NCI-H82 treated with DMSO at 0.1 percent for 48 hours (cell line): ENCODE data around the gene WDR73.
"Not testable (repeated sequence)": the region's sequence is repeated elsewhere in the genome, so short reads cannot be mapped to it uniquely, and the experiment has no call there.

Experiments used
- DNase-seq: peaks from one replicate; lab custom pipeline; 2025; ENCODE audit not compliant: unreplicated experiment; lab: John Stamatoyannopoulos, UW

WDR73 gene

DNA sequence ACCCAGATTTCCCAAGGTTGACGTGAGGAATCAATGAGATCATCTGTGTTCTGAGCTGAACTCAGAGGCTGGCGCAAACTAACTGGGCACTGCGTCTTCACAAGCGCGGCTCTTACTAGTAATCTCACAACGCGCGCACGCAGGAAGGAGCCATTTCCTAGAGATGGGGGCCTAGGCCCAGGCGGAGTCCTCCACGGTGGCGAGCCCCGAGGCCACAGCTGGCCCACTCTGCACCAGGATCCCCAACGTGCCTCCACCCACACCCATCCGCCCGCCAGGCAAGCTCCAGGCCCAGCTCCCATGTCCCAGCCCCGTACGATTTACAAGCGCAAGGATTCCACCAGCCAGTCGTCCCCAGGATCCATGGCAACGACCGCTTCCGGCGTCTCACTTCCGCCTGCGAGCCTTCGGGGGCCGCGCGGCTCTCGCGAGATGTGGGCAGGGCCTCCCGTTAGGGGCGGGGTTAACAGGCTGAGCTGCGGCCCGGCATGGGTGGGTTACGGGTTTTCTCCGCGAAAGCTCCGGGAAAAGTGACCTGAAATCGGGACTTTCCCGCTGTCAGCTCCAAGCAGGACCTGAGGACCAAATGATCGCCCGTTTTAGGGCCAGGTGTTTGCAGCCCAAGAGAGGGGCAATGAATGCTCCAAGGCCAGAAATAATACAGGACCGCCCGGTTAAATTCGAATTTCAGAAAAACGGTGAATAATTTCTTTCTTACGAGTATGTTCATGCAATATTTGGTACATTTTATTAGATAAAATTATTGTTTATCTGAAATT is at the start of gene WDR73:
WDR73 (minus strand) TSS at position 374 of the 779 bp plus-strand sequence; CDS start at position 365, 9 bp downstream.
- peak; percentile 66 for DNase-seq

DNA sequence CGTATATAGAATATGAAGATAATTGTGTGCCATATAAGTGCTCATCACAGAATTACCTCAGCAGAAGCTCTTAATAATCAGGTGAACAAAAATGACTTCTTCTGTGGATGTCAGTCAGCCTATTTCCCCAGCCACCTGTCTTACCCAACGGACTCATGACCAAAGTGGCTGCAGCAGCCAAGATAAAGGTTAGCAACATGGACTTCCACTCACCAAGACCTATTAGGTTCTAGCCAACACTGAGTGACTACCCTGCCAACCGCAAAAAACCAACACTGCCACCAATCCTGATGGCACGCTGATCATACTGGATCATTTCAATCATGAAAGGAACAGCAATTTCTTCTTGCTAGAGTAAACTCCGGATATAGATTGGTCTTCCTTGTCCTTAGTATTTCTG is 49.7 kb upstream of the WDR73 start:
- DNase-seq = no peak

- DNase-seq = no peak
Measured at GRCh38 chr15:84702961-84703482, 48.9 kb upstream of the WDR73 start.

- no peak for DNase-seq
Measured at GRCh38 chr15:84699538-84700191, 45.6 kb upstream of the WDR73 start.

- no peak for DNase-seq
Measured at GRCh38 chr15:84697236-84697990, 43.3 kb upstream of the WDR73 start.

DNA sequence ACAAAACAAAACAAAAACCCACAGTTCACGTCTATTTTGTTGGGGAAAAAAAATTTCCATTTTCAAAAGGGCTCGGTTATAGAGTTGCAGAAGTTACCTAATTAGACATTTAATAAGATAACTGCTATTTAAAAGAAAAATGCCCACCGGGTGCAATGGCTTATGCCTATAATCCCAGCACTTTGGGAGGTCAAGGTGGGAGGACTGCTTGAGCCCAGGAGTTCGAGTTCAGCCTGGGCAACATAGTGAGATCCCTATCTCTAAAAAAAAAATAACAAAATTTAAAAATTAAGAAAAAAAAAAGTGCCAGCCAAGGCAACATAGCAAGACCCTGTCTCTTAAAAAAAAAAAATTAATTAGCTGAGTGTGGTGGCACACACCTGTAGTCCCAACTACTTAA is 42.7 kb upstream of the WDR73 start:
- DNase-seq = no peak

GRCh38 chr15:84690342-84690741 is 36.3 kb upstream of the WDR73 start:
- no peak for DNase-seq

DNA sequence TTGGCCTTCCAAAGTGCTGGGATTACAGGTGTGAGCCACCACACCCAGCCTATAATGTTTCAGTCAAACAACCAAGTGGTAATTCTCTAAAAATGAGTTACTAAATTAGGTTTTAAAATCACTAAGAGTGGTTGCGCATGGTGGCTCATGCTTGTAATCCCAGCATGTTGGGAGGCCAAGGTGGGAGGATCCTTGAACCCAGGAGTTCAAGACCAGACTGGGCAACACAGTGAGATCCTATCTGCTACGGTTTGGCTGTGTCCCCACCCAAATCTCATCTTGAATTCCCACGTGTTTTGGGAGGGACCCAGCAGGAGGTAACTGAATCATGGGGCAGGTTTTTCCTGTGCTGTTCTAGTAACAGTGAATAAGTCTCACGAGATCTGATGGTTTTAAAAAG is 35.8 kb upstream of the WDR73 start:
- no peak for DNase-seq

GRCh38 chr15:84686446-84686845 is 32.4 kb upstream of the WDR73 start:
- DNase-seq = not testable (repeated sequence)

- DNase-seq = no peak
Measured at GRCh38 chr15:84685304-84685703, 31.2 kb upstream of the WDR73 start.

DNA sequence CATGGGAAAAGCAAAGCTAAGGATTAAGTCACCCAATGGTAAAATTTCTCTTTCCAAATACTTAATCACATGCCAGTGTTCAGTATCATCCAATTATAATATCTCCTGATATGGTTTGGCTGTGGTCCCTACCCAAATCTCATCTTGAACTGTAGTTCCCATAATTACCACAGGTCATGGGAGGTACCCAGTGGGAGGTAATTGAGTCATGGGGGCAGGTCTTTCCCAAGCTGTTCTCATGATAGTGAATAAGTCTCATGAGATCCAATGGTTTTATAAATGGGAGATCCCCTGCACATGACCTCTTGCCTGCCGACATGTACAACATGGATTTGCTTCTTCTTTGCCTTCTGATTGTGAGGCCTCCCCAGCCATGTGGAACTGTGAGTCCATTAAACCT is 30.0 kb upstream of the WDR73 start:
- no peak for DNase-seq

DNA sequence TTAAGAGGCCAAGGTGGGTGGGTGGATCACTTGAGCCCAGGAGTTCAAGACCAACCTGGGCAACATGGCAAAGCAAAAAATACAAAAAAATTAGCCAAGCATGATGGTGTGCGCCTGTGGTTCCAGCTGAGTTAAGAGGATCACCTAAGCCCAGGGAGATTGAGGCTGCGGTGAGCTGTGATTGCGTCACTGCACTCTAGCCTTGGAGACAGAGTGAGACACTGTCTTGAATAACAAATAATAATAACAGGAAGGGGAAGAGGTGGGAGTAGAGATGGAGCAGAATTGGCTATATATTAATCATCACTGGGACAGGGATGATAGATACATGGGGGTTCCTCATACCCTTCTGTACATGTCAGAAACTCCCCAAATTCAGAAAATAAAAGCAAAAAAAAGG is 27.7 kb upstream of the WDR73 start:
- DNase-seq = no peak

- no peak for DNase-seq
Measured at GRCh38 chr15:84671211-84671610, 17.1 kb upstream of the WDR73 start.

GRCh38 chr15:84669726-84670125 is 15.6 kb upstream of the WDR73 start:
- no peak for DNase-seq

DNA sequence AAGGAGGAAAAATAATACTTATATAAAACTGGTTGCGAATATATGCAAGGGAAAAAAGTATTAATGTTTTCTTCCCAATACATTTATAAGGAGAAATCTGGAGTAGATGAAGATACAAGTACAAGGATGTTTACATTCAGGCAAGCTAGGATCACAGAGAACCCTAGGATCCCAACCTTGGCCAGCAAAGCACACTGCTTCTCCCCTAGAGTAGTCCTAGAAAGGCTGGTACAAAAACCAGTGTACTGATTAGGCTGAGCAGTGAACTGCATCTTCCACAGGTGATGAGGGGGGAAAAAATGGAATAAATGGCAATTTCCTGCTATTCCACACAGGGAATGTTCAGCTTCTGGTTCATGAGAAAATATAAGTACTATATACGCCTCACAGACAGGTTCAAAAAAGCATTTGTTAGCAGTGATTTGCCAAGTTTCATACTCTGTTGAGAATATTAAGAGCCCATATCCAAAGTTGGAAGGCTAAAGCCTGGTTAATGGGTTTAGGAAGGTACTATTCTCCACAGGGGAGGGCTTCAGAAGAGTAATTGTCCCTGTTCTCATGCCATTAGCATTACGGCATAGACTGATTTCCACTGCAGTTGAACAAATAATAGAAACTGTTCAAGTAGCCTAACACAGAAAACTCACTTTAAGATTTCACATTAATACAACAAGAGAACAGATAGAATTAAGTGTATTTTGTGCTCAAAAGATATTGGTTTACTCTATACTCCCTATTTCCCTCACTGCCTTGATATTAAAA is 14.3 kb upstream of the WDR73 start:
- DNase-seq = no peak

- no peak for DNase-seq
Measured at GRCh38 chr15:84666373-84666772, 12.3 kb upstream of the WDR73 start.

DNA sequence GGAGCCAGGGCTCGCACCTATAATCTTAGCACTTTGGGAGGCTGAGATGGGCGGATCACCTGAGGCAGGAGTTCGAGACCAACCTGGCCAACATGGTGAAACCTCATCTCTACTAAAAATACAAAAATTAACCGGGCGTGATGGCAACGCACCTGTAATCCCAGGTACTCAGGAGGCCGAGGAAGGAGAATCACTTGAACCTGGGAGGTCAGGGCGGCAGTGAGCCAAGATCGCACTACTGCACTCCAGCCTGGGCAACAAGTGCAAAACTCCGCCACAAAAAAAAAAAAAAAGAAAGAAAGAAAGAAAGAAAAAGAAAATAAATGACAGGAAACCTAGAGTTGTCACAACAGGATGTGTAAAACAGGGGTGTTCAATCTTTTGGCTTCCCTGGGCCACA is 6.9 kb upstream of the WDR73 start:
- DNase-seq = no peak

GRCh38 chr15:84659904-84660781 is 6.1 kb upstream of the WDR73 start:
- no peak for DNase-seq

GRCh38 chr15:84658788-84659411 is 4.8 kb upstream of the WDR73 start:
- DNase-seq = no peak
